ENCODE measurements around the gene NLE1.
"Not testable (repeated sequence)": the region's sequence is repeated elsewhere in the genome, so short reads cannot be mapped to it uniquely, and the experiment has no call there.

The NLE1 gene

DNA sequence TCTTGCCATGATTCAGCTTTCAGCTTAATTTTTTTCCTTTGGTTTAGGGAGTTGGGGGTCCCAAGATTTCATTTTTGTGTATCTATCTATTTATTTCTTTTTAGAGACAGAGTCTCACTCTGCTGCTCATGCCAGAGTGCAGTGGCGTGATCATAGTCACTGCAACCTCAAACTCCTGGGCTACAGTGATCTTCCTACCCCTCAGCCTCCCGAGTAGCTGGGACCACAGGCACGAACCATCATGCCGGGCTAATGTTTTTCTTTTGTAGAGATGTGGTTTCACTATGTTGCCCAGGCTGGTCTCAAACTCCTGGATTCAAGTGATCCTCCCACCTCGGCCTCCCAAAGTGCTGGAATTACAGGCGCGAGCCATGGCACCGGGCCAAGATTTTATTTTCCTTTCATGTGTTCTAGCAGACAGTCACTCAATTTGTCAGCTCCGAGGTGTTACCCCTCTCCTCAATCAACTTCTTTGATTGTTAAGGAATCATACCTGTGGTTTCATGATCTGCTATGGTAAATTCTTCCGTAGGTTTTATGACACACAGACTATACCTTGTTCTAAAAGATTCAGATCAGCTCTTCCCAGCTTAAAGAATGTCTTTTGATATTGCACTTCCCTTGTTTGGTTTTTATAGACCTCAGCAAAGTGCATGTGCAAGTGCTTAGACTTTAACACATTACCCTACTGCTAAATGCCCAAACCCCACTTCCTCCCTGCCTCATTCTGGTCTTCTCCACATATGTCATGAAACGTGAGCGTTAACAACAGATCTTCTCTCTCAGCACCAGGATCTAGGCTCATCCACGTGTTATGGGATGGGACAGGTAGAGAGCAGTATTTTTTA, 18.5 kb upstream of the NLE1 start:
- no peak overlapping the region for H3K27ac ChIP-seq (ENCODE audit: low read length)
- no peak overlapping the region for H3K9ac ChIP-seq (ENCODE audit: low read depth, low read length)
- H3K36me3 ChIP-seq (ENCODE audit: insufficient read depth, low read depth, low read length): no peaks in the 10 kb centered on the region
- no peaks in the 10 kb centered on the region for H3K9me3 ChIP-seq (ENCODE audit: insufficient read depth, low read depth, low read length)
- H3K4me3 ChIP-seq (ENCODE audit: low read length): no peak overlapping the region
- H3K27me3 ChIP-seq (ENCODE audit: insufficient read depth, low read length): no peaks in the 10 kb centered on the region
- H3K4me1 ChIP-seq (ENCODE audit: insufficient read depth, low read length): no peaks in the 10 kb centered on the region

DNA sequence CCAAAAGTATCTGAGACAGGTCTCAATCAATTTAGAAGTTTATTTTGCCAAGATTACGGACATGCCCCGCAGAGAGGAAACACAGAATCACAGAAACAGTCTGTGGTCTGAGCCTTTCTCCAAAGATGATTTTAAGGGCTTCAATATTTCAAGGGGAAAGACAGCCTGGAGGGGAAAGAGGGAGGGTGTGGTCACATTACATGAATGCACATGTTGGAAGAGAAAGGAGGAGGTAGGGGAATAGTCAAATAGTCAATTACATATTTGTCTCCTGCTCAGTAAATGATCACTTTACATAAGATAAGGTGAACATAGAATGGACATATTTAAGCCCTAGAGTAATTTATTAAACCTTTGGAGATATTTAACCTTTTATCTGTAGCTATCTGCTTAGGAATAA, 17.8 kb upstream of the NLE1 start:
- Histone ChIP-seq H3K9me3 (ENCODE audit: insufficient read depth, low read depth, low read length) (no peaks in the 10 kb centered on the region), H3K36me3 (ENCODE audit: insufficient read depth, low read depth, low read length) (no peaks in the 10 kb centered on the region), H3K4me3 (ENCODE audit: low read length) (no peak overlapping the region), H3K4me1 (ENCODE audit: insufficient read depth, low read length) (no peaks in the 10 kb centered on the region), H3K27me3 (ENCODE audit: insufficient read depth, low read length) (no peaks in the 10 kb centered on the region), H3K9ac (ENCODE audit: low read depth, low read length) (no peak overlapping the region), H3K27ac (ENCODE audit: low read length) (no peak overlapping the region)

DNA sequence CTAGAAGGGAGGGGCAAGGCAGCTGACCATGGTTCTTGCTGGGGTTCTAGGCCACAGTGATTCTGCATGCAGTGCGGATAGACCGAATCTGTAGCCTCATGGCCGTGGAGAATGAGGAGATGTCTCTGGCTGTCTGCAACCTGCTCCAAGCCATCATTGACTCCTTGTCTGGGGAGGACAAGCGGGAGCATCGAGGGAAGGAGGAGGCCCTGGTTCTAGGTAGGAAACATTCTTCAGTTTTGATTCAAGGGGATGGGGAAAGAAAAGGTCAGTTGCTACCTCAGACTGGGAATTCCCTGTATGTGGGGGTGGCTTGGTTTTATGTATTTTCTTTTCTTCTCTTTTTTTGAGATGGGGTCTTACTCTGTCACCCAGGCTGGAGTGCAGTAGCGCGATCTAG, 13.1 kb upstream of the NLE1 start:
- Histone ChIP-seq H3K27me3 (ENCODE audit: insufficient read depth, low read length) (no peaks in the 10 kb centered on the region), H3K36me3 (ENCODE audit: insufficient read depth, low read depth, low read length) (no peaks in the 10 kb centered on the region), H3K27ac (ENCODE audit: low read length) (no peak overlapping the region), H3K4me3 (ENCODE audit: low read length) (no peak overlapping the region), H3K9me3 (ENCODE audit: insufficient read depth, low read depth, low read length) (no peaks in the 10 kb centered on the region), H3K4me1 (ENCODE audit: insufficient read depth, low read length) (no peaks in the 10 kb centered on the region), H3K9ac (ENCODE audit: low read depth, low read length) (no peak overlapping the region)

DNA sequence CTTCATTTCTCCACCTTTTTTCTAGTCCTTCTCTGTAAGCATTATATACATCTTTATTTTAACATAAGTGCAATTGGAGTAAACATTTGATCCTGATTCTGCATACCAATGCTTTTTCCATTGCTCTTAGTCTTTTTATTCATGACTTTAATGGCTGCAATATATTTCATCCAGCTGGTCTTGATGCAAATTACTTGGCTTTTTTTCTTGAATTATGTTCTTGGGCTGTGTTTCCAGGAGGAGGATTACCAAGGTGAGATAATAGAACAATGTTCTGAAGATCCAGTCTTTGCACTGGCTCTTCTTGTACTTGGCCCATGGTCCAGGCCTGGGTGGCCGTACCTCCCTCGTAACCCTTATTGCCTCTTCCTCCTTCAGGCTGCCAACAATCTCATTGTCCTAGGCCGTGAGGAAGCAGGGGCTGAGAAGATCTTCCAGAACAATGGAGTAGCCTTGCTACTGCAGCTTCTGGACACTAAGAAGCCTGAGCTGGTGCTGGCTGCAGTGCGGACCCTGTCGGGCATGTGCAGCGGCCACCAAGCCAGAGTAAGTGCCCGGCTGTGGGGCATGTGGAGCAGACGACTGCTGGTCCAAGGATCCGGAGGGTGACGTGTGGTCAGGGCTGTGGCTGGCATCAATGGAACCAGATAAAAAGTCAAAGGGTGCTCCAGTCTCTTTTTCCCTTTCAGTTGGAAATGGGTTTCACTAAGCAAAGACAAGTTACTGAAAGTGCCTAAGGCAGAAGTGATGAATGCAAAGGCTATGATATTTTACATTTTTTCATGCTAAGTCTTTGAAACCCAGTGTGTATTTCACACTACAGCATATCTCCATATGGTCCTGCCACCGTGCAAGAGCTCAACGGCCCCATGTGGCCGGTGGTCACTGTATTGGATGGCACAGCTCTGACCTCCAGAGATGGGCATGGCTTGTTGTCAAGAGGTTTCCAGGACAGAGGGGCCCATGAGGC, 12.4 kb upstream of the NLE1 start:
- no peak overlapping the region for H3K27ac ChIP-seq (ENCODE audit: low read length)
- no peaks in the 10 kb centered on the region for H3K36me3 ChIP-seq (ENCODE audit: insufficient read depth, low read depth, low read length)
- H3K4me1 ChIP-seq (ENCODE audit: insufficient read depth, low read length): no peaks in the 10 kb centered on the region
- no peaks in the 10 kb centered on the region for H3K9me3 ChIP-seq (ENCODE audit: insufficient read depth, low read depth, low read length)
- H3K9ac ChIP-seq (ENCODE audit: low read depth, low read length): no peak overlapping the region
- no peak overlapping the region for H3K4me3 ChIP-seq (ENCODE audit: low read length)
- H3K27me3 ChIP-seq (ENCODE audit: insufficient read depth, low read length): no peaks in the 10 kb centered on the region

DNA sequence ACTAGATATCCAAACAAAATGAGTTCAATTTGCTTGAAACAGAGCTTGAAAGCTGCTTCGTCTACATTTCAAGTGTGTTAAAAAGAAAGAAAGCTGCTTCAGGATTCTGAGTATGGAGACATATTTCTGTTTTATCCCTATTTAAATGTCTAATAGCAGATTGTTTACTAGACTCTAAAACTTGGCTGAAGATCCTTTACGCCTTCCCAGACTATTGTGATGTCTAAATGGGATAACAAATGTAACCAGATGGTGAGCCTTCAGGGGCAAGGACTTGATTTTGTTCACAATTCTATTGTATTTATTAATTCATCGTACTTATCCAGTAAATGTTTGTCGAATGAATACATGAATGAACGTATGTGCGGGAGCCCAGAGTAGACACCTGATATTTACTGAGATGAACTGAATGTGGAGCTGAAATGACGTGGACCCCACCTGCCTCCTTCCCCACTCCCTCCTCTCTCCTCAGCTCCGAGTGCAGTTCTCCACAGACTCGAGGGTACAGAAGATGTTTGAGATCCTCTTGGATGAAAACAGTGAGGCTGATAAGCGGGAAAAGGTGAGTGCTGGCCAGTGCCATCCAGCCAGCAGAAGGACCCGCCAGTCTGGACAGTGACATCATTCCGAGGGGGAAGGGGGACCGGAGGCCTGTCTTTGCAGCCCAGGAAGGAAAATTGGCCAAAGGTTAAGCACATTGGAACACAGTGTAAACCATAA, 10.5 kb upstream of the NLE1 start:
- H3K9me3 ChIP-seq (ENCODE audit: insufficient read depth, low read depth, low read length): no peaks in the 10 kb centered on the region
- no peaks in the 10 kb centered on the region for H3K4me1 ChIP-seq (ENCODE audit: insufficient read depth, low read length)
- no peak overlapping the region for H3K27ac ChIP-seq (ENCODE audit: low read length)
- H3K4me3 ChIP-seq (ENCODE audit: low read length): no peak overlapping the region
- H3K9ac ChIP-seq (ENCODE audit: low read depth, low read length): no peak overlapping the region
- no peaks in the 10 kb centered on the region for H3K36me3 ChIP-seq (ENCODE audit: insufficient read depth, low read depth, low read length)
- H3K27me3 ChIP-seq (ENCODE audit: insufficient read depth, low read length): no peaks in the 10 kb centered on the region

DNA sequence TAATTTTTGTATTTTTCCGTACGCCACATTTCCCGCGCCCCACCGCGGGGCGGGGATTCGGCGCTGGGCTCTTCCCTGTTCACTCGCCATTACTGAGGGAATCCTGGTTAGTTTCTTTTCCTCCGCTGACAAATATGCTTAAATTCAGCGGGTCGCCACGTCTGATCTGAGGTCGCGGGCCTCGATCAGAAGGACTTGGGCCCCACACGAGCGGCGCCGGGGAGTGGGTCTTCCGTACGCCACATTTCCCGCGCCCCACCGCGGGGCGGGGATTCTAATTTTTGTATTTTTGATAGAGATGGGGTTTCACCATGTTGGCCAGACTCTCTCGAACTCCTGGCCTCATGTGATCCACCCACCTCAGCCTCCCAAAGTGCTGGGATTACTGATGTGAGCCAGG, 9.0 kb upstream of the NLE1 start:
- not testable (repeated sequence) for H3K27me3 ChIP-seq (ENCODE audit: insufficient read depth, low read length); H3K9me3 ChIP-seq (ENCODE audit: insufficient read depth, low read depth, low read length); H3K4me1 ChIP-seq (ENCODE audit: insufficient read depth, low read length); H3K4me3 ChIP-seq (ENCODE audit: low read length); H3K9ac ChIP-seq (ENCODE audit: low read depth, low read length); H3K27ac ChIP-seq (ENCODE audit: low read length); H3K36me3 ChIP-seq (ENCODE audit: insufficient read depth, low read depth, low read length)

DNA sequence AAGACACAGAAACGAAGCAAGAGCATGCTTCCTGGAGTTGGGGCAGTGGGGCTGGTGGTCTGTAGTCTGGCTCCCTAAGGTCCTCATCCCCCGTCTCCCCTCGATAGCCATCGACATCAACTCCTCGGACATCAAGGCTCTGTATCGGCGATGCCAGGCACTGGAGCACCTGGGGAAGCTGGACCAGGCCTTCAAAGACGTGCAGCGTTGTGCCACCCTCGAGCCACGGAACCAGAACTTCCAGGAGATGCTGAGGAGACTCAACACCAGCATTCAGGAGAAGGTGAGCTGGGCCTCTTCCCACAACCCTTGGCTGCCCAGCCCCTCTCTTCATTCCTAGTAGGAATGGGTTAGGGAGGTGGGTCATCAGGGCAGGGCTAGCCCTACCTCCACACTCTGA, 7.8 kb upstream of the NLE1 start:
- H3K9ac ChIP-seq (ENCODE audit: low read depth, low read length): no peak overlapping the region
- no peaks in the 10 kb centered on the region for H3K27me3 ChIP-seq (ENCODE audit: insufficient read depth, low read length)
- no peak overlapping the region for H3K4me3 ChIP-seq (ENCODE audit: low read length)
- H3K27ac ChIP-seq (ENCODE audit: low read length): no peak overlapping the region
- no peaks in the 10 kb centered on the region for H3K4me1 ChIP-seq (ENCODE audit: insufficient read depth, low read length)
- H3K36me3 ChIP-seq (ENCODE audit: insufficient read depth, low read depth, low read length): no peaks in the 10 kb centered on the region
- H3K9me3 ChIP-seq (ENCODE audit: insufficient read depth, low read depth, low read length): no peaks in the 10 kb centered on the region

DNA sequence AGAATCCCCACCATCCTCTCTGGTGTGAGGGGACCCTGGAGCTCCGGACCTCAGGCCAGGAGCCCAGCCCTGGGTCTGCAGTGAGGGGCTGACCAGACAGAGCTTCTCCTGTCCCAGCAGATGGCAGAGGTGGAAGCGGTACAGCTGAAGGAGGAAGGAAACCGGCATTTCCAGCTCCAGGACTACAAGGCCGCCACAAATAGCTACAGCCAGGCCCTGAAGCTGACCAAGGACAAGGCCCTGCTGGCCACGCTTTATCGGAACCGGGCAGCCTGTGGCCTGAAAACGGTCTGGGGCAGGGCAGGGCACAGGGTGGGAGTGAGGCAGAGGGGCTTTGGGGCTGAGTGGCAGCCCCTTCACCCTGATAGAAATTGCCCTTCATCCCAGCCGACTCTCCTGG, 6.0 kb upstream of the NLE1 start:
- Histone ChIP-seq H3K27ac (ENCODE audit: low read length) (no peak overlapping the region), H3K36me3 (ENCODE audit: insufficient read depth, low read depth, low read length) (no peaks in the 10 kb centered on the region), H3K27me3 (ENCODE audit: insufficient read depth, low read length) (no peaks in the 10 kb centered on the region), H3K9me3 (ENCODE audit: insufficient read depth, low read depth, low read length) (no peaks in the 10 kb centered on the region), H3K4me1 (ENCODE audit: insufficient read depth, low read length) (no peaks in the 10 kb centered on the region), H3K4me3 (ENCODE audit: low read length) (no peak overlapping the region), H3K9ac (ENCODE audit: low read depth, low read length) (no peak overlapping the region)

DNA sequence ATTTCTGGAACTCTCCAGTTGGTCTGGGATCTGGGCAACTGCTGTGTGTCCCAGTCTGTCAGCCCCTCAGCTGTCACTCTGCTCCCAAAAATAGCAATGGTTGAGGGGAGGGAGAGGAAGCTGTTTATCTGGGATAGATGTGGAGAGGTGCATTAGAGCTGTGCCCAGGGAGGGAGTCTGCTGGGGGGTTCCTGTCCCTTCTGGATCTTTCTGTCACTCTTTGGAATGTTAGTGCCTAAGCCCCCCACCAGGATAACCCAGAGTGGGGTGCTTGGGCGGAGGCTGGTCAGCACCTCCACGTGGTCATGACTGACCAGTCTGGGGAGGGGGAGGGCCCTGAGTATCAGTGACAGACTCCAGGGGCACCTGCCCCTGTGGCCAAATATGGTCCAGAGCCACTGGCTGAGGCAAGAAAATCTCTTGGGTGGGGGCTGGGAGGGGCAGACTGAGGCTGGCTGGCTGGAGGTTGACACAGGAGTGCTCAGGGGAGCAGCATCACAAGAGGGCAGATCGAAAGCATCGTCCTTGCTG, 5.3 kb upstream of the NLE1 start, which contains the start of gene UNC45B:
Gene UNC45B, plus strand, starts transcription at position 443 of the 531 bp plus-strand sequence. CDS start 447 bp downstream, outside the sequence.
- Histone ChIP-seq H3K36me3 (ENCODE audit: insufficient read depth, low read depth, low read length) (no peaks in the 10 kb centered on the region), H3K27me3 (ENCODE audit: insufficient read depth, low read length) (no peaks in the 10 kb centered on the region), H3K27ac (ENCODE audit: low read length) (no peak within 1 kb of the TSS), H3K4me3 (ENCODE audit: low read length) (no peak within 1 kb of the TSS), H3K4me1 (ENCODE audit: insufficient read depth, low read length) (no peaks in the 10 kb centered on the region), H3K9ac (ENCODE audit: low read depth, low read length) (no peak within 1 kb of the TSS), H3K9me3 (ENCODE audit: insufficient read depth, low read depth, low read length) (no peaks in the 10 kb centered on the region)

DNA sequence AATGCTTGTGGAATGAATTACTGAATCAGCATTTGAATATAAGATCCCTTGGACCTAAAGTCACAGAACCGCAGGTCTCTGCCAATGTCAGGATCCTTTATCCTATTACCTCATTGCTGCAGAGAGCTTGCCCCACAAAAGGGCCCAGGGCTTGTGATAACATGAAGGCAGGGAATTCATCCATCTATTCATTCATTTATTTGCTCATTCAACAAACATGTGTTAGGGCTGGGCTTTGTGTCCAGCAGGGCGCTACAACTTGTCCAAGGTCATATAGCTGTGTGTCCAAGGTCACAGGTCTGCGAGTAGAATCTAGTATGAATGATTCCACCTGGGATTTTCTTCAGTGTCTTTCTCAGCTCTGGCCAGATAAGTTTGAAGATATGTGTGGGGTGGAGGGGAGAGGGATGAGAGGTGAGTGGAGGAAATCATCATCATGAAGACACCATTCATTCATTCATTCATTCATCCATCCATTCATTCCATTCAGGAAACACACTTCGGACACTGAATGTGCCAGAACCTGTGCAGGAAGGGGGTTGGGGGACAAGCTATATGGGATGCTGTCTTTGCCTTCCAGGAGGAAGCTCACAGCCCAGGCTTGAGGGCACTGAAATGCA, 4.2 kb upstream of the NLE1 start:
- H3K27ac ChIP-seq (ENCODE audit: low read length): no peak overlapping the region
- no peak overlapping the region for H3K4me3 ChIP-seq (ENCODE audit: low read length)
- no peaks in the 10 kb centered on the region for H3K4me1 ChIP-seq (ENCODE audit: insufficient read depth, low read length)
- no peak overlapping the region for H3K9ac ChIP-seq (ENCODE audit: low read depth, low read length)
- H3K9me3 ChIP-seq (ENCODE audit: insufficient read depth, low read depth, low read length): no peaks in the 10 kb centered on the region
- H3K27me3 ChIP-seq (ENCODE audit: insufficient read depth, low read length): no peaks in the 10 kb centered on the region
- H3K36me3 ChIP-seq (ENCODE audit: insufficient read depth, low read depth, low read length): no peaks in the 10 kb centered on the region

DNA sequence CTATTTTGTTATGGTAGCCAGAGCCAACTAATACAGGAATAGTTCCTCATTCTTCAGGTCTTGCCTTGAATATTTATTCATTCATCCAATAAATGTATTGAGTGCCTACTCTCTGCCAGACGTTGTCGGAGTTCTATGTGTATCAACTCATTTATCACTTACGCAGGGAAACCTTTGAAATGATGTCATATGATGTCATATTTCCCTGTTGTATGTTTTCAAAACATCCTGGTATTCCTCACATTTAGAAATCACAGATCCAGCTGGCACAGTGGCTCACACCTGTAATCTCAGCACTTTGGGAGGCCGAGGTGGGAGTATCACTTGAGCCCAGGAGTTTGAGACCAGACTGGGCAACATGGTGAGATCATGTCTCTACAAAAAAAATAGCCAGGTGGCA, 2.7 kb upstream of the NLE1 start:
- Histone ChIP-seq H3K27me3 (ENCODE audit: insufficient read depth, low read length) (no peaks in the 10 kb centered on the region), H3K4me3 (ENCODE audit: low read length) (no peak overlapping the region), H3K4me1 (ENCODE audit: insufficient read depth, low read length) (peaks cover 2% of the 10 kb centered on the region; the same call in 1 of the 2 replicates), H3K27ac (ENCODE audit: low read length) (no peak overlapping the region), H3K9me3 (ENCODE audit: insufficient read depth, low read depth, low read length) (no peaks in the 10 kb centered on the region), H3K36me3 (ENCODE audit: insufficient read depth, low read depth, low read length) (peaks cover 2% of the 10 kb centered on the region; the same call in 1 of the 2 replicates), H3K9ac (ENCODE audit: low read depth, low read length) (no peak overlapping the region)

Measured in iPS-20b (cell line).